CD4-positive, alpha-beta memory T cell (primary cell): ENCODE data around the gene TMA16. TPM values are rescaled to one million over a fixed set of nuclear protein-coding genes. Genes with fewer than 3 reads are reported as not detected.

Experiments used
- CTCF ChIA-PET: fragments of 350-600 bp; sonication (Branson Sonifier 250); formaldehyde crosslinking; loops from one replicate; lab custom pipeline; 2021; ENCODE audit warnings: inconsistent platforms; ENCODE audit not compliant: partially characterized antibody; lab: Charles Lee
- POLR2A ChIA-PET: fragments of 350-600 bp; sonication (Branson Sonifier 250); formaldehyde crosslinking; loops from one replicate; lab custom pipeline; 2021; ENCODE audit not compliant: partially characterized antibody; lab: Charles Lee
- DNase-seq, 5 donors: peaks; one replicate each; pipeline versions ENCODE4 v3.0.0 to v3.0.0-alpha.2; 2020 to 2022; ENCODE audit warnings: mixed read lengths in 1 of 5
- H3K27ac ChIP-seq: one replicate; pipeline ENCODE4 v1.7.0; 2013; ENCODE audit warnings: low read depth, low read length
- H3K27me3 ChIP-seq: 2 replicates; pipeline ENCODE4 v1.7.0; 2013; ENCODE audit warnings: mild to moderate bottlenecking, low read length, moderate library complexity; ENCODE audit not compliant: insufficient read depth
- H3K36me3 ChIP-seq: 2 replicates; pipeline ENCODE4 v1.7.0; 2013; ENCODE audit warnings: mild to moderate bottlenecking, low read length, moderate library complexity; ENCODE audit not compliant: insufficient read depth
- H3K4me1 ChIP-seq: 2 replicates; pipeline ENCODE4 v1.7.0; 2013; ENCODE audit warnings: mild to moderate bottlenecking, low read length, moderate library complexity; ENCODE audit not compliant: insufficient read depth
- H3K4me3 ChIP-seq, 2 donors: one replicate each; pipeline ENCODE4 v1.7.0; 2013; ENCODE audit warnings: low read length in 2 of 2, mild to moderate bottlenecking in 1 of 2
- H3K9me3 ChIP-seq, 2 donors: one replicate each; pipeline ENCODE4 v1.7.0; 2013; ENCODE audit warnings: low read length in 2 of 2, control low read depth in 1 of 2; ENCODE audit not compliant: control insufficient read depth in 1 of 2
- H3K27ac Mint-ChIP-seq, 7 donors: one replicate each; pipeline ENCODE4 v1.8.0; 2020 to 2021; ENCODE audit warnings: mixed read lengths in 7 of 7, mild to moderate bottlenecking in 6 of 7, inconsistent platforms in 3 of 7, moderate library complexity in 3 of 7
- H3K27me3 Mint-ChIP-seq, 2 donors: one replicate each; pipeline ENCODE4 v1.8.0; 2020 to 2021; ENCODE audit warnings: mixed read lengths in 2 of 2
- H3K36me3 Mint-ChIP-seq, 2 donors: one replicate each; pipeline ENCODE4 v1.8.0; 2020 to 2021; ENCODE audit warnings: mixed read lengths in 2 of 2, inconsistent platforms in 1 of 2, mild to moderate bottlenecking in 1 of 2
- H3K4me1 Mint-ChIP-seq, 4 donors: one replicate each; pipeline ENCODE4 v1.8.0; 2020 to 2021; ENCODE audit warnings: mixed read lengths in 4 of 4, mild to moderate bottlenecking in 1 of 4
- H3K4me3 Mint-ChIP-seq, 8 donors: one replicate each; pipeline ENCODE4 v1.8.0; 2020 to 2021; ENCODE audit warnings: mixed read lengths in 8 of 8, mild to moderate bottlenecking in 7 of 8, moderate library complexity in 6 of 8, inconsistent platforms in 3 of 8
- H3K9me3 Mint-ChIP-seq, 8 donors: one replicate each; pipeline ENCODE4 v1.8.0; 2020 to 2021; ENCODE audit warnings: mixed read lengths in 8 of 8, mild to moderate bottlenecking in 5 of 8, inconsistent platforms in 3 of 8, moderate library complexity in 1 of 8
- intact Hi-C: fragments of 100-400 bp; cut with micrococcal nuclease; formaldehyde crosslinking; loops from one replicate; pipeline ENCODE4 v1.15.1; 2023
- polyA plus RNA-seq, 2 donors: library from polyadenylated mRNA; unstranded; fragments of 300-500 nt; fragmentation: Illumina TruSeq; gene quantifications; one replicate each; pipeline ENCODE4 v1.2.3, GENCODE V29; 2021
- total RNA-seq, 2 experiments: library from RNA; stranded (reverse); gene quantifications; one replicate each; pipeline ENCODE4 v1.2.3, GENCODE V29; 2021

TMA16 gene
- total and polyA plus RNA-seq, 4 experiments from 2014 or later, result 14.8 to 25.0 (median 20.7) TPM

DNA sequence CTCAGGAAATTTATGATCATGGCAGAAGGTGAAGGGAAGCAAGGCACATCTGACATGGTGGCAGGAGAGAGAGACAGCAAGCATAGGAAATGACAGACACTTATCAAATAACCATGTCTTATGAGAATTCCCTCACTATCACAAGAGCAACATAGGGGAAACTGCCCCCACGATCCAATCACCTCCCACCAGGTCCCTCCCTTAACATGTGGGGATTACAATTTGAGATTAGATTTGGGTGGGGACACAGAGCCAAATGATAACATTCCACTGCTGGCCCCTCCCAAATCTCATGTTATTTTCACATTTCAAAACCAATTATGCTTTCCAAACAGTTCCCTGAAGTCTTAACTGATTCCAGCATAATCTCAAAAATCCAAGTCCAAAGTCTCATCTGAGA, 8.2 kb upstream of the TMA16 start:
- H3K4me3 Mint-ChIP-seq, result no peak overlapping the region
- H3K27me3 Mint-ChIP-seq, result peaks cover 1 to 4% of the 10 kb centered on the region in 2 donors
- Histone ChIP-seq H3K4me3 (no peak overlapping the region), H3K27ac (no peak overlapping the region), H3K9me3 (no peaks in the 10 kb centered on the region), H3K36me3 (no peaks in the 10 kb centered on the region), H3K4me1 (no peaks in the 10 kb centered on the region), H3K27me3 (no peaks in the 10 kb centered on the region)
- DNase-seq, result no peak
- H3K9me3 Mint-ChIP-seq, result no peaks in the 10 kb centered on the region
- POLR2A ChIA-PET, result no interaction called here
- H3K36me3 Mint-ChIP-seq, result no peaks in the 10 kb centered on the region
- H3K4me1 Mint-ChIP-seq, result peaks cover 0 to 3% (median 0%) of the 10 kb centered on the region in 4 donors
- no peak overlapping the region for H3K27ac Mint-ChIP-seq
- CTCF ChIA-PET, result interaction anchor here (1.3 to 2.9 kb wide), 8 partner anchors 8 to 64 kb away, joined by 4 to 53 read pairs (median 6); partner anchors contain the start of gene TMA16
- intact Hi-C loops, result loop anchor here (10.0 kb wide), 1 partner anchor 528 kb away; no protein-coding TSS in a partner anchor

GRCh38 chr4:163489929-163490328, 4.6 kb upstream of the TMA16 start:
- no peak overlapping the region for H3K4me3 ChIP-seq
- intact Hi-C loops, result loop anchor here (10.0 kb wide), 1 partner anchor 525 kb away; no protein-coding TSS in a partner anchor
- CTCF ChIA-PET, result interaction anchor here (1.0 to 1.2 kb wide), 2 partner anchors 35 to 59 kb away, joined by 3 read pairs; no protein-coding TSS in a partner anchor
- POLR2A ChIA-PET, result no interaction called here
- no peaks in the 10 kb centered on the region for H3K27me3 ChIP-seq
- Mint-ChIP-seq H3K4me1 (peaks cover 2 to 14% (median 10%) of the 10 kb centered on the region in 4 donors), H3K9me3 (no peaks in the 10 kb centered on the region), H3K27ac (no peak overlapping the region), H3K27me3 (peaks cover 1 to 4% of the 10 kb centered on the region in 2 donors), H3K4me3 (no peak overlapping the region), H3K36me3 (peaks cover 0 to 7% of the 10 kb centered on the region in 2 donors)
- no peak overlapping the region for H3K27ac ChIP-seq
- H3K36me3 ChIP-seq, result no peaks in the 10 kb centered on the region
- H3K4me1 ChIP-seq, result peaks cover 7% of the 10 kb centered on the region
- no peaks in the 10 kb centered on the region for H3K9me3 ChIP-seq
- DNase-seq, result no peak

GRCh38 chr4:163492951-163493504, 1.5 kb upstream of the TMA16 start:
- ChIA-PET CTCF (interaction anchor here (2.5 to 3.2 kb wide), 2 partner anchors 57 to 64 kb away, joined by 19 to 40 read pairs; no protein-coding TSS in a partner anchor), POLR2A (interaction anchor here (0.9 to 1.9 kb wide), 3 partner anchors 14 to 326 kb away, joined by 3 to 8 read pairs (median 6); partner anchors contain the start of gene NAF1)
- Mint-ChIP-seq H3K4me3 (peak overlapping the region; percentile 91 to 98 (median 96)), H3K4me1 (peaks cover 20 to 40% (median 34%) of the 10 kb centered on the region in 4 donors), H3K27me3 (peaks cover 1 to 4% of the 10 kb centered on the region in 2 donors), H3K27ac (peak overlapping the region in 4 of 7 donors; percentile 45 to 99 (median 96)), H3K36me3 (peaks cover 0 to 14% of the 10 kb centered on the region in 2 donors), H3K9me3 (no peaks in the 10 kb centered on the region)
- Histone ChIP-seq H3K4me1 (peaks cover 33% of the 10 kb centered on the region), H3K36me3 (no peaks in the 10 kb centered on the region), H3K9me3 (no peaks in the 10 kb centered on the region), H3K27ac (no peak overlapping the region), H3K4me3 (no peak overlapping the region), H3K27me3 (no peaks in the 10 kb centered on the region)
- DNase-seq, result no peak
- intact Hi-C loops, result no loop called here

DNA sequence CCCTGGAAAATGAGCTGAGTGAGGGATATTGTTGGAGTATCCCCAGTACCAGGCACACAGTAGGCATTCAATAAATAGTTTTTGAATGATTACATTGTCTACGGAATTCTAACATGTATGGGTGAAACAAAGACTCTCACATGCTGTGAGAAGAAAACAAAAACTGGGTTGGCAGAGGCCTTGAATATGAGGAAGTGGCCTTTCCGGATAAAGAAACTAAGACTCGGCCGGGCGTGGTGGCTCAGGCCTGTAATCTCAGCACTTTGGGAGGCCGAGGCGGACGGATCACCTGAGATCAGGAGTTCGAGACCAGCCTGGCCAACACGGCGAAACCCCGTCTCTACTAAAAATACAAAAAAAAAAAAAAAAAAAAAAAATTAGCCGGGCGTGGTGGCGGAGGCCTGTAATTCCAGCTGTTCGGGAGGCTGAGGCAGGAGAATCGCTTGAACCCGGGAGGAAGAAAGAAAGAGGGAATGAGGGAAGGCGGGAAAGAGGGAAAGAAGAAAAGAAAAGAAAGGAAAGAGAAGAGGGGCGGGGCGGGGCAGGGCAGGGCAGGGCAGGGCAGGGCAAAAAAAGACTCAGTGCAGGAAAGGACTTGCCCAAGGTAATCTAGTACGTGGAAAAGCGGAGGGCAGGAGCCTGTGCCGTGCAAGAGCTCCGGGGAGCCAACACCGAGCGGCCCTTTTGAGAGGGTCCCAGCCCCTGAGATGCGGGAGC, 689 bp upstream of the TMA16 start:
- DNase-seq, result no peak
- intact Hi-C loops, result loop anchor here (1.0 to 2.0 kb wide), 2 partner anchors 51 to 1834 kb away; partner anchors contain the start of gene MSMO1

DNA sequence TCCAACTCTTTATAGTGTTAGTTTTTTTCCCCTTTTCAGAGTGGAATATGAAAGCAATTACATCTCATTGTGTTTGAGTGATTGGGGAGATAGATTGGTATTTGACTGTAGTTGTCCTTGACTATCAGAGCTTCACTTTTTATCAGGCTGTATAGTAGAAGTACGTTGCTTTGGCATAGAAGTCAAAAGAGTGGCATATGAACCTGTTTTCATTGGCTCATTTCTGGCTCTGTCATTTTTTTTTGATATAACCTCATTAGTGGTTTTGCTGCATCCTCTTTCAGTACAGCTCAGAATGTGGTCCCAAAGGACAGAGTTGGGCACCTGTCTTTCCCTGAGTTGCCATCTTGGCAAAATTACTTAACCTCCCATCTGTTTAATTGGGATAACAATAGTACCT, 1.4 kb downstream of the TMA16 start:
- no peak overlapping the region for H3K4me3 ChIP-seq
- H3K36me3 Mint-ChIP-seq, result peaks cover 0 to 14% of the 10 kb centered on the region in 2 donors
- ChIA-PET POLR2A (interaction anchor here (1.0 kb wide), 1 partner anchor 9 kb away, joined by 4 read pairs; no protein-coding TSS in a partner anchor), CTCF (interaction anchor here (1.1 to 2.7 kb wide), 2 partner anchors 52 to 1617 kb away, joined by 3 to 17 read pairs; partner anchors contain the start of gene TMEM192)
- H3K9me3 Mint-ChIP-seq, result no peaks in the 10 kb centered on the region
- peaks cover 33% of the 10 kb centered on the region for H3K4me1 ChIP-seq
- no peaks in the 10 kb centered on the region for H3K27me3 Mint-ChIP-seq
- intact Hi-C loops, result loop anchor here (1.0 to 5.0 kb wide), 3 partner anchors 49 to 330 kb away; partner anchors contain the start of gene NAF1
- H3K27ac Mint-ChIP-seq, result peak overlapping the region; percentile 38 to 95 (median 73)
- peak overlapping the region; percentile 68 to 98 (median 84) for H3K4me3 Mint-ChIP-seq
- H3K36me3 ChIP-seq, result no peaks in the 10 kb centered on the region
- H3K27ac ChIP-seq, result peak overlapping the region; percentile 13
- peaks cover 22 to 42% (median 35%) of the 10 kb centered on the region in 4 donors for H3K4me1 Mint-ChIP-seq
- DNase-seq, result peak in 4 of 5 donors; percentile 23 to 33 (median 26)
- no peaks in the 10 kb centered on the region for H3K27me3 ChIP-seq
- no peaks in the 10 kb centered on the region for H3K9me3 ChIP-seq

More for the DNA sequence above, 689 bp upstream of the TMA16 start:
- Histone ChIP-seq H3K27ac (peak overlapping the region; percentile 75), H3K4me3 (peak overlapping the region; percentile 77 to 98), H3K36me3 (no peaks in the 10 kb centered on the region), H3K4me1 (peaks cover 33% of the 10 kb centered on the region), H3K9me3 (no peaks in the 10 kb centered on the region), H3K27me3 (no peaks in the 10 kb centered on the region)
- Mint-ChIP-seq H3K4me1 (peaks cover 20 to 40% (median 33%) of the 10 kb centered on the region in 4 donors), H3K36me3 (peaks cover 0 to 14% of the 10 kb centered on the region in 2 donors), H3K9me3 (no peaks in the 10 kb centered on the region), H3K27ac (peak overlapping the region; percentile 90 to 99 (median 96)), H3K4me3 (peak overlapping the region; percentile 91 to 98 (median 96)), H3K27me3 (peaks cover 1 to 4% of the 10 kb centered on the region in 2 donors)
- ChIA-PET POLR2A (interaction anchor here (0.9 to 1.9 kb wide), 13 partner anchors 11 to 1834 kb away, joined by 3 to 13 read pairs (median 4); partner anchors contain the start of genes MSMO1, NAF1 and TMEM192), CTCF (interaction anchor here (0.9 to 3.2 kb wide), 7 partner anchors 8 to 260 kb away, joined by 3 to 40 read pairs (median 6); no protein-coding TSS in a partner anchor)

DNA sequence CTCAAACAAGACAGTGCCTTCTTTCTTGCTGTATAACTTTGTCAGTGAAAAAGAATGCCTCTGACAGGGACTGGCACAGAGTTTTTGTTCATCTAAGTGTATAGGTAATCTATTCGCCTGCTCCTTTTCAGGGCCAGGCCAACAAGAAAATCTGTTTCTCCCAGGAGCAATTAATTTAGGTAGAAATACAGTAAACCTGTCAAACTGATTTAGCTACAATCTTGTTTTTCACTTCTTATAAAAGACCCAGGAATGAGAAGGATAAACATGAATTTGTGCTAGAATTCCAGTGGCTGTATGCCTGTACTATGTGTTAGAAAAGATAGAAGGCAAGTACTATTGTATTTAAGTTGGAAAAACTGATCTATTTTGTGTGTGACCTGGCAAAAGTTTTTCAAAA, 6.1 kb downstream of the TMA16 start:
- peaks cover 0 to 4% of the 10 kb centered on the region in 2 donors for H3K36me3 Mint-ChIP-seq
- H3K9me3 Mint-ChIP-seq, result no peaks in the 10 kb centered on the region
- H3K36me3 ChIP-seq, result no peaks in the 10 kb centered on the region
- H3K27ac ChIP-seq, result no peak overlapping the region
- no peak overlapping the region for H3K4me3 ChIP-seq
- no peaks in the 10 kb centered on the region for H3K27me3 ChIP-seq
- POLR2A ChIA-PET, result no interaction called here
- H3K9me3 ChIP-seq, result no peaks in the 10 kb centered on the region
- CTCF ChIA-PET, result interaction anchor here (0.8 to 1.0 kb wide), 2 partner anchors 50 kb away, joined by 3 to 5 read pairs; no protein-coding TSS in a partner anchor
- H3K4me1 Mint-ChIP-seq, result peaks cover 34 to 46% (median 40%) of the 10 kb centered on the region in 4 donors
- peaks cover 20% of the 10 kb centered on the region for H3K4me1 ChIP-seq
- H3K4me3 Mint-ChIP-seq, result no peak overlapping the region
- no peak overlapping the region for H3K27ac Mint-ChIP-seq
- intact Hi-C loops, result no loop called here
- H3K27me3 Mint-ChIP-seq, result no peaks in the 10 kb centered on the region
- no peak for DNase-seq
